GM12878 (cell line): ENCODE results near the gene RGS1. TPM values are rescaled to one million over a fixed set of nuclear protein-coding genes. Genes with fewer than 3 reads are reported as not detected.

Experiments used
- ATAC-seq: fragments of 200-7000 bp; cut with Tn5 transposase; 3 replicates; pipeline ENCODE4 v1.9.1; 2020; ENCODE audit warnings: mild to moderate bottlenecking, moderate library complexity
- BruUV-seq: library from RNA; stranded (reverse); fragments of 400-500 nt; replicated peaks from 2 replicates; lab custom pipeline; 2021; lab: Mats Ljungman, UMichigan
- CTCF ChIA-PET: fragments of 300-600 bp; sonication (Branson Sonifier 250); formaldehyde crosslinking; extraction: SDS; loops from one replicate; lab custom pipeline; 2021; ENCODE audit warnings: inconsistent platforms; lab: Yijun Ruan, JAX
- POLR2A ChIA-PET: fragments of 350-600 bp; formaldehyde crosslinking; extraction: SDS; loops from one replicate; lab custom pipeline; 2021; ENCODE audit warnings: inconsistent platforms; lab: Charles Lee
- RAD21 ChIA-PET: fragments of 300-600 bp; sonication (Branson Sonifier 250); formaldehyde crosslinking; loops from one replicate; lab custom pipeline; 2023; ENCODE audit warnings: antibody characterized with exemption; ENCODE audit not compliant: unreplicated experiment; lab: Charles Lee
- SMC1A ChIA-PET: fragments of 300-600 bp; sonication (Branson Sonifier 250); formaldehyde crosslinking; loops from one replicate; lab custom pipeline; 2023; ENCODE audit not compliant: unreplicated experiment, uncharacterized antibody; lab: Charles Lee
- DNase-seq: peaks from one replicate; pipeline ENCODE4 v3.0.0-alpha.2; 2011; ENCODE audit warnings: low read depth, low spot score
- FAIRE-seq: peaks from 3 replicates; lab custom pipeline; 2011; peaks lifted over from hg19 to GRCh38; lab: Jason Lieb, UNC
- H2AFZ ChIP-seq: 2 replicates; pipeline ENCODE4 v1.6.0; 2011; ENCODE audit warnings: low read depth, low read length, control low read depth; ENCODE audit not compliant: control insufficient read depth
- H3K27ac ChIP-seq: 2 replicates; pipeline ENCODE4 v1.5.1; 2011; ENCODE audit warnings: control low read depth; ENCODE audit not compliant: control insufficient read depth, insufficient read depth
- H3K27me3 ChIP-seq, 2 experiments: replicated peaks in 1 of 2; 2 replicates each; pipeline versions ENCODE4 v1.6.0 to v1.6.1; 2011; ENCODE audit warnings: low read length in 1 of 2; ENCODE audit not compliant: control insufficient read depth in 2 of 2, insufficient read depth in 2 of 2
- H3K36me3 ChIP-seq, 2 experiments: 2 replicates each; pipeline ENCODE4 v1.5.1; 2011; ENCODE audit warnings: low read length in 1 of 2; ENCODE audit not compliant: control insufficient read depth in 2 of 2, insufficient read depth in 2 of 2
- H3K4me1 ChIP-seq: 2 replicates; pipeline ENCODE4 v1.6.1; 2011; ENCODE audit warnings: mild to moderate bottlenecking, low read length, moderate library complexity, mixed read lengths; ENCODE audit not compliant: control insufficient read depth, insufficient read depth
- H3K4me2 ChIP-seq: 2 replicates; pipeline ENCODE4 v1.6.0; 2011; ENCODE audit warnings: control low read depth; ENCODE audit not compliant: control insufficient read depth, insufficient read depth
- H3K4me3 ChIP-seq: fragments of 200-600 bp; sonication (generic); 2 replicates; pipeline ENCODE4 v1.5.1; 2016
- H3K79me2 ChIP-seq: 2 replicates; pipeline ENCODE4 v1.6.0; 2011; ENCODE audit warnings: low read length; ENCODE audit not compliant: control insufficient read depth, insufficient read depth
- H3K9ac ChIP-seq: 2 replicates; pipeline ENCODE4 v1.8.0; 2011; ENCODE audit warnings: low read length, control low read depth, mixed read lengths; ENCODE audit not compliant: control insufficient read depth, insufficient read depth
- H3K9me3 ChIP-seq: replicated peaks from 3 replicates; pipeline ENCODE4 v1.5.1; 2011; ENCODE audit warnings: mild to moderate bottlenecking, low read length; ENCODE audit not compliant: control insufficient read depth, insufficient read depth
- H4K20me1 ChIP-seq: 2 replicates; pipeline ENCODE4 v1.6.0; 2011; ENCODE audit not compliant: control insufficient read depth, insufficient read depth
- RFX5 ChIP-seq: IDR thresholded peaks from 2 replicates; pipeline ENCODE4 v1.6.1; 2011; ENCODE audit warnings: low read depth, low read length, improper control_type of control experiment
- WGBS: methylation state at CpG from one replicate; pipeline ENCODE4 v1.1.6; 2016; ENCODE audit warnings: low lambda C conversion rate; ENCODE audit not compliant: insufficient replicate concordance, insufficient coverage; ENCODE audit errors: missing lambda C conversion rate; 5-methylcytosine and 5-hydroxymethylcytosine counted together
- in situ Hi-C: fragments of 300-500 bp; cut with MboI; formaldehyde crosslinking; loops from 9 replicates; pipeline ENCODE4 v1.14.3; 2018; ENCODE audit warnings: mixed read lengths
- intact Hi-C: fragments of 100-400 bp; cut with micrococcal nuclease; formaldehyde crosslinking; loops from one replicate; pipeline ENCODE4 v1.14.2; 2022; ENCODE audit not compliant: unreplicated experiment
- polyA plus RNA-seq, 11 experiments: library from polyadenylated mRNA; depleted of rRNA in 4 of 11; unstranded in 6 of 11; stranded (reverse) in 5 of 11; fragments of >200 nt; fragmentation: Nextera tagmentation in 4 of 11; fragmentation: Illumina TruSeq in 1 of 11; extraction: Ambion mirVana in 4 of 11; extraction: Trizol in 1 of 11; gene quantifications; 1 replicate in 1 of 11; 2 replicates in 10 of 11; pipeline versions ENCODE4 v1.2.1 to v1.2.3, GENCODE V29; 2011 to 2016; ENCODE audit warnings: inconsistent platforms in 2 of 11, missing spikeins in 2 of 11, low read depth in 1 of 11
- total RNA-seq, 4 experiments: library from RNA; depleted of rRNA in 3 of 4; stranded (reverse); fragments of >200 nt in 3 of 4; fragmentation: Illumina TruSeq in 1 of 4; extraction: Trizol in 1 of 4; gene quantifications; 2 replicates each; pipeline versions ENCODE4 v1.2.1 to v1.2.3, GENCODE V29; 2013 to 2021
- TF ChIP-seq, protein P1 (sequence below): fragments of 450-650 bp; formaldehyde crosslinking; IDR thresholded peaks from 2 replicates; pipeline ENCODE4 v1.5.0; 2022; ENCODE audit warnings: mild to moderate bottlenecking, missing genetic modification characterization
- TF ChIP-seq, protein P2 (sequence below): IDR thresholded peaks from 2 replicates; pipeline ENCODE4 v1.6.1; 2012; ENCODE audit warnings: low read depth, low read length, improper control_type of control experiment

RGS1 gene
- total and polyA plus RNA-seq, 10 of the 15 experiments (the other 5 are each of a cell fraction or from before 2014, with no cell fraction given): 20.7 to 882 (median 45.9) TPM

DNA sequence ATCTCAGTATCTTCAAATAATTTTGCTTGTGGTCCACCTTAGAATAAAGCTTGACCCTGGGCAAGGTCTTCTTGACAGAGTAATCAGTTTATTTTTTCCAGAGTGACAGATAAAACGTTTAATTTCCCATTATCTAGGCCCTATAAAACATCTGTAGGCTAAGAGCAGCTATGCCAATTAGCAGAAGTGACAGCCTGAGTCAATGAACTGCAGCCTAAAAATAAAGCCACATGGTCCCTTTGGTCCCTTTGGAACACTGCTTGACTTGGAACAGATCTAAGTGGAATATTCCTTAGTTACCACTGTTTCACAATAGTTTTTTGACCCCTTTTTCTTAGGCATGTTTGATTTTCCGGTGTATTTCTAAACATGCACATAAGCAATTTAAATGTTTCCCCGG is 54.0 kb downstream of the RGS1 start:
- Histone ChIP-seq H3K4me1 (no peaks in the 10 kb centered on the region), H3K4me2 (no peak overlapping the region), H3K27me3 (peaks cover 0 to 5% of the 10 kb centered on the region in 2 experiments; a peak in 2 of 4 replicates), H3K9me3 (no peaks in the 10 kb centered on the region), H4K20me1 (no peaks in the 10 kb centered on the region), H3K9ac (no peak overlapping the region), H3K36me3 (no peaks in the 10 kb centered on the region), H2AFZ (no peak overlapping the region), H3K4me3 (no peak overlapping the region), H3K27ac (no peak overlapping the region), H3K79me2 (no peaks in the 10 kb centered on the region)
- no peak for ATAC-seq
- BruUV-seq: no TSS peak
- WGBS: 43% methylated on average over 3 of the region's 3 CpGs
- TF ChIP-seq RFX5: no peak
- TF ChIP-seq, protein P1, sequence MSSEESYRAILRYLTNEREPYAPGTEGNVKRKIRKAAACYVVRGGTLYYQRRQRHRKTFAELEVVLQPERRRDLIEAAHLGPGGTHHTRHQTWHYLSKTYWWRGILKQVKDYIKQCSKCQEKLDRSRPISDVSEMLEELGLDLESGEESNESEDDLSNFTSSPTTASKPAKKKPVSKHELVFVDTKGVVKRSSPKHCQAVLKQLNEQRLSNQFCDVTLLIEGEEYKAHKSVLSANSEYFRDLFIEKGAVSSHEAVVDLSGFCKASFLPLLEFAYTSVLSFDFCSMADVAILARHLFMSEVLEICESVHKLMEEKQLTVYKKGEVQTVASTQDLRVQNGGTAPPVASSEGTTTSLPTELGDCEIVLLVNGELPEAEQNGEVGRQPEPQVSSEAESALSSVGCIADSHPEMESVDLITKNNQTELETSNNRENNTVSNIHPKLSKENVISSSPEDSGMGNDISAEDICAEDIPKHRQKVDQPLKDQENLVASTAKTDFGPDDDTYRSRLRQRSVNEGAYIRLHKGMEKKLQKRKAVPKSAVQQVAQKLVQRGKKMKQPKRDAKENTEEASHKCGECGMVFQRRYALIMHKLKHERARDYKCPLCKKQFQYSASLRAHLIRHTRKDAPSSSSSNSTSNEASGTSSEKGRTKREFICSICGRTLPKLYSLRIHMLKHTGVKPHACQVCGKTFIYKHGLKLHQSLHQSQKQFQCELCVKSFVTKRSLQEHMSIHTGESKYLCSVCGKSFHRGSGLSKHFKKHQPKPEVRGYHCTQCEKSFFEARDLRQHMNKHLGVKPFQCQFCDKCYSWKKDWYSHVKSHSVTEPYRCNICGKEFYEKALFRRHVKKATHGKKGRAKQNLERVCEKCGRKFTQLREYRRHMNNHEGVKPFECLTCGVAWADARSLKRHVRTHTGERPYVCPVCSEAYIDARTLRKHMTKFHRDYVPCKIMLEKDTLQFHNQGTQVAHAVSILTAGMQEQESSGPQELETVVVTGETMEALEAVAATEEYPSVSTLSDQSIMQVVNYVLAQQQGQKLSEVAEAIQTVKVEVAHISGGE (CRISPR knock-in tag): no peak
- TF ChIP-seq, protein P2, sequence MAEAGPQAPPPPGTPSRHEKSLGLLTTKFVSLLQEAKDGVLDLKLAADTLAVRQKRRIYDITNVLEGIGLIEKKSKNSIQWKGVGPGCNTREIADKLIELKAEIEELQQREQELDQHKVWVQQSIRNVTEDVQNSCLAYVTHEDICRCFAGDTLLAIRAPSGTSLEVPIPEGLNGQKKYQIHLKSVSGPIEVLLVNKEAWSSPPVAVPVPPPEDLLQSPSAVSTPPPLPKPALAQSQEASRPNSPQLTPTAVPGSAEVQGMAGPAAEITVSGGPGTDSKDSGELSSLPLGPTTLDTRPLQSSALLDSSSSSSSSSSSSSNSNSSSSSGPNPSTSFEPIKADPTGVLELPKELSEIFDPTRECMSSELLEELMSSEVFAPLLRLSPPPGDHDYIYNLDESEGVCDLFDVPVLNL: no peak
- in situ Hi-C loops (no loop called here), intact Hi-C loops (no loop called here)
- no peak for DNase-seq
- FAIRE-seq: no peak
- ChIA-PET CTCF (interaction anchor here (1.7 to 3.8 kb wide), 4 partner anchors 10 to 152 kb away, joined by 7 to 28 read pairs (median 9); no protein-coding TSS in a partner anchor), SMC1A (interaction anchor here (0.7 to 3.6 kb wide), 9 partner anchors 10 to 174 kb away, joined by 3 to 18 read pairs (median 7); no protein-coding TSS in a partner anchor), RAD21 (interaction anchor here (0.7 to 0.9 kb wide), 2 partner anchors 51 to 175 kb away, joined by 3 read pairs; no protein-coding TSS in a partner anchor), POLR2A (no interaction called here)

Other genes with a start within 250 kb of the RGS1 start
- 0.23 and 0.33 TPM in 2 replicates for gene RGS13, start 60.4 kb downstream of the RGS1 start, total RNA-seq (2014; rRNA removed)
- 0.28 and 0.36 TPM in 2 replicates for gene RGS13, start 60.4 kb downstream of the RGS1 start, total RNA-seq (2014; rRNA removed; fragmentation: Illumina TruSeq; extraction: Trizol)
- 0.23 and 0.29 TPM in 2 replicates for gene RGS13, start 60.4 kb downstream of the RGS1 start, total RNA-seq (2021)
- 16.0 and 33.6 TPM in 2 replicates for gene RGS13, start 60.4 kb downstream of the RGS1 start, polyA plus RNA-seq (2011; rRNA removed)
- 0.35 and 0.63 TPM in 2 replicates for gene RGS13, start 60.4 kb downstream of the RGS1 start, polyA plus RNA-seq (2014; fragmentation: Illumina TruSeq; extraction: Trizol)
- gene RGS13, start 60.4 kb downstream of the RGS1 start, polyA plus RNA-seq (2014; fragmentation: Nextera tagmentation; extraction: Ambion mirVana): under 1 TPM; 0.66 to 0.77 TPM
- 0.16 and 0.36 TPM in 2 replicates for gene RGS13, start 60.4 kb downstream of the RGS1 start, polyA plus RNA-seq (2014; rRNA removed)
- under 1 TPM in 1 of 2 experiments, not detected in 1; 0.26 TPM for gene RGS13, start 60.4 kb downstream of the RGS1 start, polyA plus RNA-seq (2016; fragmentation: Nextera tagmentation; extraction: Ambion mirVana)
- 0.96 and 1.5 TPM in 2 replicates for gene RGS2, start 233.3 kb downstream of the RGS1 start, total RNA-seq (2014; rRNA removed)
- 1.3 and 1.4 TPM in 2 replicates for gene RGS2, start 233.3 kb downstream of the RGS1 start, total RNA-seq (2014; rRNA removed; fragmentation: Illumina TruSeq; extraction: Trizol)
- 0.53 and 1.0 TPM in 2 replicates for gene RGS2, start 233.3 kb downstream of the RGS1 start, total RNA-seq (2021)
- 0.41 and 0.69 TPM in 2 replicates for gene RGS2, start 233.3 kb downstream of the RGS1 start, polyA plus RNA-seq (2011; rRNA removed)
- 1.0 and 1.8 TPM in 2 replicates for gene RGS2, start 233.3 kb downstream of the RGS1 start, polyA plus RNA-seq (2014; fragmentation: Illumina TruSeq; extraction: Trizol)
- gene RGS2, start 233.3 kb downstream of the RGS1 start, polyA plus RNA-seq (2014; fragmentation: Nextera tagmentation; extraction: Ambion mirVana): 1 to 10 TPM; 1.9 to 2.3 TPM
- 0.27 and 1.3 TPM in 2 replicates for gene RGS2, start 233.3 kb downstream of the RGS1 start, polyA plus RNA-seq (2014; rRNA removed)
- under 1 TPM; 0.44 to 0.76 TPM for gene RGS2, start 233.3 kb downstream of the RGS1 start, polyA plus RNA-seq (2016; fragmentation: Nextera tagmentation; extraction: Ambion mirVana)